ENCODE data around the gene NENF.
A peak's percentile ranks its signal among the peaks of the same experiment; 100 is the strongest.
"Not testable (repeated sequence)": the region's sequence is repeated elsewhere in the genome, so short reads cannot be mapped to it uniquely, and the experiment has no call there.

NENF gene

GRCh38 chr1:212475151-212475550 is 42.4 kb downstream of the NENF start:
- no peak for TF ChIP-seq CTCF (conservative IDR thresholded peaks at IDR 0.05; ENCODE audit: low read depth, low read length)
- H3K4me3 ChIP-seq (ENCODE audit: low read depth, low read length) = no peak overlapping the region
- no peak for DNase-seq (ENCODE audit: low read depth)

- not testable (repeated sequence) for DNase-seq (ENCODE audit: low read depth); H3K4me3 ChIP-seq (ENCODE audit: low read depth, low read length)
These were observed 43.1 kb downstream of the NENF start for GRCh38 chr1:212475831-212476230.

GRCh38 chr1:212477014-212477679 is 44.4 kb downstream of the NENF start:
- H3K4me3 ChIP-seq (ENCODE audit: low read depth, low read length) = no peak overlapping the region
- peak; percentile 92 for DNase-seq (ENCODE audit: low read depth)
- TF ChIP-seq CTCF (conservative IDR thresholded peaks at IDR 0.05; ENCODE audit: low read depth, low read length) = peak; percentile 95

- H3K4me3 ChIP-seq (ENCODE audit: low read depth, low read length) = no peak overlapping the region
- no peak for DNase-seq (ENCODE audit: low read depth)
- no peak for TF ChIP-seq CTCF (conservative IDR thresholded peaks at IDR 0.05; ENCODE audit: low read depth, low read length)
These were observed 45.2 kb downstream of the NENF start for GRCh38 chr1:212477680-212478466.

- no peak for DNase-seq (ENCODE audit: low read depth)
- TF ChIP-seq CTCF (conservative IDR thresholded peaks at IDR 0.05; ENCODE audit: low read depth, low read length) = no peak
- H3K4me3 ChIP-seq (ENCODE audit: low read depth, low read length) = no peak overlapping the region
These were observed 45.8 kb downstream of the NENF start for GRCh38 chr1:212478467-212479025.

- no peak for TF ChIP-seq CTCF (conservative IDR thresholded peaks at IDR 0.05; ENCODE audit: low read depth, low read length)
- peak; percentile 22 for DNase-seq (ENCODE audit: low read depth)
- no peak overlapping the region for H3K4me3 ChIP-seq (ENCODE audit: low read depth, low read length)
These were observed 46.5 kb downstream of the NENF start for GRCh38 chr1:212479188-212479587.

GRCh38 chr1:212480711-212481437 is 48.2 kb downstream of the NENF start:
- DNase-seq (ENCODE audit: low read depth) = not testable (repeated sequence)

More at GRCh38 chr1:212480711-212481437, 48.2 kb downstream of the NENF start:
- H3K4me3 ChIP-seq (ENCODE audit: low read depth, low read length) = not testable (repeated sequence)
